Neural cell (in vitro differentiated cells): ENCODE data around the gene NID2. TPM values are rescaled to one million over a fixed set of nuclear protein-coding genes. Genes with fewer than 3 reads are reported as not detected.

Experiments used
- H2AFZ ChIP-seq: fragments of 200-600, 300-800 bp; sonication (generic), shearing (Covaris generic); 2 replicates; pipeline ENCODE4 v1.6.0; 2014; ENCODE audit warnings: low read depth, mild to moderate bottlenecking, antibody characterized with exemption, low read length, moderate library complexity
- H3F3A ChIP-seq: fragments of 200-600 bp; shearing (Covaris generic); 2 replicates; pipeline ENCODE4 v1.6.1; 2016; ENCODE audit warnings: mild to moderate bottlenecking, moderate library complexity, mixed read lengths, antibody characterized with exemption, low read length; ENCODE audit not compliant: insufficient read depth, poor library complexity, severe bottlenecking
- H3K27ac ChIP-seq: fragments of 200-600, 300-800 bp; sonication (generic), shearing (Covaris generic); 2 replicates; pipeline ENCODE4 v1.5.1; 2014; ENCODE audit warnings: mild to moderate bottlenecking, low read length, moderate library complexity
- H3K27me3 ChIP-seq: fragments of 300-800, 200-600 bp; sonication (generic), shearing (Covaris generic); 2 replicates; pipeline ENCODE4 v1.6.0; 2014; ENCODE audit warnings: mild to moderate bottlenecking, low read depth, low read length, moderate library complexity; ENCODE audit not compliant: insufficient read depth
- H3K36me3 ChIP-seq: fragments of 300-800, 200-600 bp; sonication (generic), shearing (Covaris generic); 2 replicates; pipeline ENCODE4 v1.5.1; 2014; ENCODE audit warnings: mild to moderate bottlenecking, antibody characterized with exemption, low read length, moderate library complexity; ENCODE audit not compliant: insufficient read depth
- H3K4me2 ChIP-seq: fragments of 300-800, 200-600 bp; sonication (generic), shearing (Covaris generic); 2 replicates; pipeline ENCODE4 v1.6.0; 2014; ENCODE audit warnings: mild to moderate bottlenecking, low read length
- H3K4me3 ChIP-seq: fragments of 300-800, 200-600 bp; sonication (generic), shearing (Covaris generic); 2 replicates; pipeline ENCODE4 v1.5.1; 2014; ENCODE audit warnings: mild to moderate bottlenecking, low read length, moderate library complexity
- H3K79me2 ChIP-seq: fragments of 200-600 bp; shearing (Covaris generic); replicated peaks from 2 replicates; pipeline ENCODE4 v1.6.0; 2014; ENCODE audit warnings: mild to moderate bottlenecking, low read length, moderate library complexity; ENCODE audit not compliant: insufficient read depth
- H3K9ac ChIP-seq: fragments of 300-800, 200-600 bp; sonication (generic), shearing (Covaris generic); 2 replicates; pipeline ENCODE4 v1.6.1; 2016; ENCODE audit warnings: mild to moderate bottlenecking, low read length, mixed read lengths
- H3K9me2 ChIP-seq: fragments of 200-600 bp; shearing (Covaris generic); 2 replicates; pipeline ENCODE4 v1.6.1; 2016; ENCODE audit warnings: mild to moderate bottlenecking, low read length, mixed read lengths; ENCODE audit not compliant: insufficient read depth
- H3K9me3 ChIP-seq: fragments of 200-600, 300-800 bp; sonication (generic), shearing (Covaris generic); 2 replicates; pipeline ENCODE4 v1.6.1; 2016; ENCODE audit warnings: mild to moderate bottlenecking, mixed run types, low read length, moderate library complexity, mixed read lengths
- H4K20me1 ChIP-seq: fragments of 200-600 bp; shearing (Covaris generic); 2 replicates; pipeline ENCODE4 v1.6.1; 2016; ENCODE audit warnings: mild to moderate bottlenecking, mixed run types; ENCODE audit not compliant: insufficient read depth
- CTCF ChIP-seq: fragments of 450-650 bp; IDR thresholded peaks from 2 replicates; pipeline ENCODE4 v1.5.1; 2014; ENCODE audit warnings: antibody characterized with exemption, mild to moderate bottlenecking, moderate library complexity; ENCODE audit not compliant: poor library complexity, severe bottlenecking
- EP300 ChIP-seq: fragments of 450-650 bp; conservative IDR thresholded peaks from 2 replicates; pipeline ENCODE4 v1.6.1; 2014; ENCODE audit warnings: antibody characterized with exemption, mild to moderate bottlenecking, moderate library complexity; ENCODE audit not compliant: poor library complexity, severe bottlenecking
- EZH2 ChIP-seq: fragments of 200-600, 300-800 bp; shearing (Covaris generic), sonication (generic); IDR thresholded peaks from 2 replicates; pipeline ENCODE4 v1.6.1; 2014; ENCODE audit warnings: antibody characterized with exemption, low read length, borderline replicate concordance, mild to moderate bottlenecking; ENCODE audit not compliant: insufficient read depth, poor library complexity, severe bottlenecking
- MXI1 ChIP-seq: fragments of 450-650 bp; conservative IDR thresholded peaks from 2 replicates; pipeline ENCODE4 v1.6.1; 2014; ENCODE audit warnings: antibody characterized with exemption, mild to moderate bottlenecking; ENCODE audit not compliant: poor library complexity, severe bottlenecking
- POLR2AphosphoS5 ChIP-seq: IDR thresholded peaks from 2 replicates; pipeline ENCODE4 v1.6.1; 2012
- RAD21 ChIP-seq: fragments of 450-650 bp; conservative IDR thresholded peaks from 2 replicates; pipeline ENCODE4 v1.6.1; 2014; ENCODE audit warnings: antibody characterized with exemption, mild to moderate bottlenecking, moderate library complexity
- REST ChIP-seq: IDR thresholded peaks from 2 replicates; pipeline ENCODE4 v1.6.1; 2012; ENCODE audit warnings: borderline replicate concordance
- SMC3 ChIP-seq: fragments of 450-650 bp; conservative IDR thresholded peaks from 2 replicates; pipeline ENCODE4 v1.6.1; 2014; ENCODE audit warnings: antibody characterized with exemption, mild to moderate bottlenecking, moderate library complexity; ENCODE audit not compliant: poor library complexity
- TAF1 ChIP-seq: IDR thresholded peaks from 2 replicates; pipeline ENCODE4 v1.6.1; 2012; ENCODE audit warnings: low read depth
- polyA plus RNA-seq: library from polyadenylated mRNA; depleted of rRNA; stranded (reverse); fragments of >200 nt; gene quantifications from 2 replicates; pipeline ENCODE4 v1.2.3, GENCODE V29; 2014

NID2 gene
- polyA plus RNA-seq, 1 donor from 2014 or later = 1.1 TPM

- Histone ChIP-seq H3K27me3 (no peaks in the 10 kb centered on the region), H3F3A (no peaks in the 10 kb centered on the region), H3K79me2 (no peaks in the 10 kb centered on the region), H4K20me1 (no peaks in the 10 kb centered on the region), H3K9me2 (no peaks in the 10 kb centered on the region), H3K4me2 (no peak overlapping the region), H3K9me3 (no peaks in the 10 kb centered on the region), H3K36me3 (no peaks in the 10 kb centered on the region), H3K4me3 (no peak overlapping the region), H2AFZ (no peak overlapping the region), H3K9ac (no peak overlapping the region), H3K27ac (no peak overlapping the region)
- TF ChIP-seq EZH2 = no peak
- TF ChIP-seq SMC3 = no peak
- no peak for TF ChIP-seq REST
- no peak for TF ChIP-seq TAF1
- TF ChIP-seq MXI1 = no peak
- TF ChIP-seq EP300 = no peak
- no peak for TF ChIP-seq POLR2AphosphoS5
- no peak for TF ChIP-seq CTCF
- TF ChIP-seq RAD21 = no peak
Measured at GRCh38 chr14:52042371-52043289, 26.2 kb downstream of the NID2 start.

GRCh38 chr14:52040598-52040997 is 28.3 kb downstream of the NID2 start:
- no peak overlapping the region for H3K4me2 ChIP-seq
- no peak overlapping the region for H2AFZ ChIP-seq
- H3K9me2 ChIP-seq = no peaks in the 10 kb centered on the region
- no peaks in the 10 kb centered on the region for H3F3A ChIP-seq
- no peak overlapping the region for H3K9ac ChIP-seq
- H3K27ac ChIP-seq = no peak overlapping the region
- H3K79me2 ChIP-seq = no peaks in the 10 kb centered on the region
- TF ChIP-seq EZH2 = no peak
- no peak for TF ChIP-seq POLR2AphosphoS5
- no peak for TF ChIP-seq TAF1
- no peak overlapping the region for H3K4me3 ChIP-seq
- no peaks in the 10 kb centered on the region for H3K9me3 ChIP-seq
- no peaks in the 10 kb centered on the region for H4K20me1 ChIP-seq
- no peaks in the 10 kb centered on the region for H3K27me3 ChIP-seq
- H3K36me3 ChIP-seq = no peaks in the 10 kb centered on the region
